Suprapubic skin (tissue), 3 donors: ENCODE data around the gene SOX8.

ENCODE experiments used
- CTCF ChIP-seq, 2 donors: fragments of 200-600 bp in 1 of 2; fragments of 450-650 bp in 1 of 2; sonication (generic) in 1 of 2; IDR thresholded peaks; one replicate each; pipeline ENCODE4 v1.5.1; 2016 to 2019; ENCODE audit warnings: antibody characterized with exemption in 2 of 2, mild to moderate bottlenecking in 1 of 2, moderate library complexity in 1 of 2
- POLR2A ChIP-seq, 2 donors: fragments of 450-650 bp; IDR thresholded peaks; one replicate each; pipeline ENCODE4 v1.6.1; 2017; ENCODE audit warnings: antibody characterized with exemption in 2 of 2, mild to moderate bottlenecking in 2 of 2, moderate library complexity in 2 of 2

GRCh38 chr16:1035066-1035415 is 53.5 kb downstream of the SOX8 start:
- TF ChIP-seq CTCF (IDR thresholded peaks at IDR 0.05) (no peak), POLR2A (IDR thresholded peaks at IDR 0.05) (no peak)
